GM12872 (cell line): ENCODE data around the gene LRRC28.

Experiments used
- CTCF ChIP-seq: IDR thresholded peaks from 3 replicates; pipeline ENCODE4 v1.5.1; 2011; ENCODE audit warnings: low read depth, mild to moderate bottlenecking, low read length, moderate library complexity; ENCODE audit not compliant: insufficient read depth

The LRRC28 gene

GRCh38 chr15:99433757-99434450 lies 182.6 kb downstream of the LRRC28 start:
- TF ChIP-seq CTCF = no peak

GRCh38 chr15:99434506-99435112 lies 183.3 kb downstream of the LRRC28 start:
- no peak for TF ChIP-seq CTCF

GRCh38 chr15:99435113-99435695 lies 183.9 kb downstream of the LRRC28 start:
- TF ChIP-seq CTCF = no peak

- no peak for TF ChIP-seq CTCF
Observed at GRCh38 chr15:99435877-99436541, 184.7 kb downstream of the LRRC28 start.

- no peak for TF ChIP-seq CTCF
Observed at GRCh38 chr15:99436542-99437314, 185.4 kb downstream of the LRRC28 start.

- no peak for TF ChIP-seq CTCF
Observed at GRCh38 chr15:99437315-99438223, 186.3 kb downstream of the LRRC28 start.
